Measurements from ENCODE around the gene PTPN20.

The PTPN20 gene

DNA sequence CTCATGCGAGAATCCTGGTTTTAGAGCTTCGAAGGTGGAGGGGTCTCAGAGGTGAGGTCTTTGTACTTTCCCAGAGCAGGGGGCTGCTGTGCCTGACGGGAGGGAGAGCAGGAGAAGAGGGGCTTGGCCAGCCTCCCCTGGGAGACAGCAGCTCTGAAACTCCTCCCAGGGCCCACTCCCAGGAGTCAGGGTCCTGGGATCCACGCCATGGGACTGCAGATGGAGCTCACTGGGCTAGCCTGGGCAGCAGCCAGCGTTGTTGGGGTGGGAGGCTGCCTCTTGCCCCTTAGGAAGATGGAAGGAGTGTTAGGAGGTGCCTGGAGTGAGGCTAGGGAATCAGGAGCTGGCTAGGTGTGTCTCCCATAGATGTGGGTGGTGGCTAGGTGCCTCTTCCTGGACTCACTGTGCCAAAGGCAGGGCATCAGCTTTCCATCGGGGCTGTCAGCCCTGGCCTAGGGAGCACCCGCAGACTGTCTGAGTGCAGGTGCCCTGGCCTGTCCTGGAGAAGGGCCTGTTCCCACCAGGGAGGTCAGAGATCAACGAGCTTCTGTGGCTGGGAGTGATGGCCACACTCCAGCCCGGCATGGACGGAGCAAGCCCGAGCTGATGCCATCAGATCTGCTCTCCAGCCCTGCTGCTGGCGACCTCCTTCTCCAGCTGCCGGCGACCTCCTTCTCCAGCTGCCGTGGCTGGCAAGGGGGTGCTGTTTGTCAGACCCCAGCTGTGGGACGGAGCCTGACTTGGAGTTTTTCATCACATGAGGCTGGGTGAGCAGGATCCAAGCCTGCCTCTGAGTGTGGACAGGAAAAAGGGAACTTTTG lies 111.3 kb downstream of the PTPN20 start:
- DNase-seq (ENCODE audit: low spot score), result no peak

DNA sequence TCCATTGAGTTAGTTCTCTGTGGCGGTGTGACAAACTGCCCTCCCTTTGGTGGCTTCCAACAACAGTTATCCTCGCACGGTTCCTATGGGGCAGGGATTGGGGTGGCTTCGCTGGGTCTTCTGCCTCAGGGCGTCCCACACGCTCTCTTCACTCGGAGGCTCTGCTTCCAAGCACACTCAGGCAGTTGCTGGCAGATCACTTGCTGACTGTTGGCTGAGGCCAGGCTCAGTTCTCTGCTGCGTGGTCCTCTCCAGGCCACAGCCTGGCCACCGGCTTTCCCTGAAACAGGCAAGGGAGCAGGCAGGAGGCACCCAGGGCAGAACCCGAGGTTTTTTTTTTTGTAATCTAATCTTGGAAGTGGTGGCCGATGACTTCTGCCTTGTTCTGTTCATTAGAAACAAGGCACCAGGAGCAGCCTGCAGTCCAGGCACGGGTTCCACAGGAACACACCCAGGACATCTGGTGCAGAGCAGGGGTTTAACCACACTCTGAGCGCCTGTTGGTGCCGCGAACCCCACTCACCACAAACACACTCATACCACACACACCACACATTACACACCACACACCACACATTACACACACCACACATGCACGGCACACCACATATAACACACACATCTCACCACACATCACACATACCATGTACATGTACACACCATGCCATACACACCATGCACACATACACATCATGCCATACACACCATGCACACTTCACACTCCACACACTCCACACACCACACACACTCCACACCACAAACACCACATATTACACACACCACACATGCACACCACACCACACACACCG lies 112.2 kb downstream of the PTPN20 start:
- no peak for DNase-seq (ENCODE audit: low spot score)

DNA sequence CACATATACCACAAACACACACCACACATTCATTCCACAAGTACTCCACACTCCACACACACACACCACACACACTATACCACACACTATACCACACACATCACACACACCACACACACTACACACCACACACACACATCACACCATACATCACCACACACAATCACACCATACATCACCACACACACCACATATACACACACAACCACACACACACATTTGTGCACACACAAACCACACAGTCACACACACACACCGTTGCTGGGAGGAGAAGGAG lies 112.8 kb downstream of the PTPN20 start:
- no peak for DNase-seq (ENCODE audit: low spot score)

DNA sequence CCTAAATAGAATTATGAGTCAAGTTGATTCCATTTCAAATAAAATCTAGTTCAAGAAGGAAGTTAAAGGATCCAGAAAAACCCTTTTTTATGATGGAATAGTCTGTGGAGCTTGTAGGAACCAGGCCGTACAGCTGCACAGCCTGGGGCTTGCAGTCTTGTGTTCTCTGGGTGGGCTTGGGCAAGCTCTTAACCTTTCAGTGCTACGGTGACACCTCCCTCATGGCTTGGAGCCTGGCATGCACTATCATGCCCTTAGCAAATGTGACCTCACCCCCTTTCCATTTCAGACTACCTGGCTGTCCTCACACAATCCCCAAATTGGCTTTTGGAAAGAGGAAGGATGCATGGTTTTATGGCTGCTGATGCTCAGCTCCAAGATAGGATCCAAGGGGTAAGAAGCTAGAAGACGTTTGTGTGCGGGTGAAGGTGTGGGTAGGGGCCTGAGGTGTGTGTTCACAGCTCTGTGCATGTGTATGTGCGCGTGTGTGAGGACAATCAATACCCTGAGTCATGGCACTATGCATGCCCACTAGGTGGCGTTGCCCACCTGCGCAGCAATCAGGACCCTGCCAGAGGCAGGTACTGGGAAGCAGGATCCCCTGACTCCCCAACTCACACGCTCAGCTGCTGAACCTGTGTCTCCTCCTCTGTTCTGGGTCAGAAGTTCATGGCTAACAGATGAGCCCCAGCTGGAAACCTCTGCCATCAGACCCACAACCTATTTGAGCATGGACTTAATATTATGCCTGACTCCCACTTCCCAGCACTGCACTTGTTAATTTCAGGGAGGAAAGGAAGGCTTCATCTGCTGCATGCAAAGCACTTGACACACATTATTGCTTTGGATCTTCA lies 113.4 kb downstream of the PTPN20 start:
- DNase-seq (ENCODE audit: low spot score), result peak; percentile 63

DNA sequence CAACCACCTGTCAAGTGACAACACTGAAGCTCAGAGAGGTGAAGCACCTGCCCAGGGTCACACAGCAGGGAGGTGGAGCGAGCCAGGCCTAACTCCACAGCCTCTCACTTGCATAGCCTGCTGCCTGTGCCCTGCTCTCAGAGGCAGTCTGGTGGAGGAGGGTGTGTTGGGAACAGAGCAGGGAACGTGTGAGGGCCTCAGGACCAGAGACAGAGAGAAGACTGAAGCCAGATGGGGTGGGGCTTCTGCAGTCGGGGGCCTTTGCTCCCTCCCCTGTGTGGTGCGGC lies 114.0 kb downstream of the PTPN20 start:
- DNase-seq (ENCODE audit: low spot score), result no peak

DNA sequence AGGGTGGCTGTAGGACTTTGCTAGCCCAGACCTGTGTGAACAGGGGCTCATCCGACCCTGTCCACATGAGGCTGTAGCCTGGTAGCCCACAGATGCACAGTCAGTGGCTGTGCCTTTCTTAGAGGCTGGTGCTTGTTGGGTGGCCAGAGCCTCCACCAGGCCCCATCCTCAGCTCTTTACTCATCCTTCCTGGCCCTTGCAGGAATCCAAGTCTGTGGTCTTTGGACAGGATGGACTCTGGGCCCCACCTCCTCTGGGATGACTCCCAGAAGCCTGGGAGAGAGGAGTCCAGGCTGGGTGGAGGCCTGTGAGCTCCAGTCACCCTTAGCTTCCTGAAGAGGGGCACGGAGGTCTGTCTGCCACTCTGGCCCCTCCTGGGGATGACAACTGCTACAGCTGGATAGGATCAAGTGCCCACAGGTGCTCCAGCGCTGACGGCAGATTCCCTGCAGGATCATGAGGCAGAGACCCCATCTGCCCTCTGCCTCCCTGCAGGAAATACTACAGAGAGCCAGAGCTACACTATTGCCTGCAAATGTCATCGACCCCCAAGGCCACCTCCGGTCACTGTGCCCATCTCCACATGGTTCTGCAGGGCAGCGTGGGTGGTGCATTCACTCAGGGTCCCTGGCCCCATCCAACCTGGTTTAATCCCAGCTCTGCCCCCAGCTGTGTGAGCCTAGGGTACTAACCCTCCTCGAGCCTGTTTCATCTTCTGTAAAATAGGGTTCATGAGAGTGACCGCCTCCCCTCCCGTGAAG lies 114.5 kb downstream of the PTPN20 start:
- no peak for DNase-seq (ENCODE audit: low spot score)

DNA sequence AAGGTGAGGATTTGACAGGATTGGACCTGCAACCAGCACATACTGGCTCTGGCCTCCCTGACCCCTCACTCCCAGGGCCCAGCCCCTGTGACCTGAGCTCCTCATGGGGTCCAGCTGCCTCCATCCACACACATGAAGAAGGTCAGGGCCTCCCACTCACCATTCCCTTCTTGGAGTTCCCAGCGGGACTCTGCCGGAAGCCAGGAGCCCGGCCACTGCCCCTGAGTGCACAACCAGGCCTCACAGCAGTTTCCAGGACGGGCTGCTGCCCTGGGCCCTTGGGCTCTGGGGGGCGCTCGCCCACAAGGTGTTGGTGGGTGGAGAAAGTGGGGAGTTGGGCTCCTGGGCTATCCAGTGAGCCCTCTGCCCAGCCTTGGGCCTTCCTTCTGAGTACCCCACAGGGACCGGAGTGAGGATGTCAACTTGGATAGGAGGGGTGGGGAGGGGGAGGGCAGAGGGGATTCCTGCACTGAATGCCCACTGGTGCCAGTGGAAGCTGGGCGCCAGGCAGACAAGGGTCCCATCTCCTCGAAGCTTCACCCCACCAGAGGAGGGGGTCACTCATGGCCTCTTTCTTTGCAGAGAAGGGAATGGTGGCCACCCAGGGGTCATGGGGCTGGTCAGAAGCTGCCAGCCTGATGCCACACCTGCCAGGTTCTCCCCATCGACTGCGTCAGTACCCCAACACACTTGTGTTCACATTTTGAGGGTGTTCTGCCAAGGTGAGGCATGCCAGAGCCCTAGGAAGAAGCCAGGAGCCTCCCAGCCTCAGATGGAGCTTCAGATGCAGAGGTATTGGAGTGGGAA lies 115.3 kb downstream of the PTPN20 start:
- no peak for DNase-seq (ENCODE audit: low spot score)

DNA sequence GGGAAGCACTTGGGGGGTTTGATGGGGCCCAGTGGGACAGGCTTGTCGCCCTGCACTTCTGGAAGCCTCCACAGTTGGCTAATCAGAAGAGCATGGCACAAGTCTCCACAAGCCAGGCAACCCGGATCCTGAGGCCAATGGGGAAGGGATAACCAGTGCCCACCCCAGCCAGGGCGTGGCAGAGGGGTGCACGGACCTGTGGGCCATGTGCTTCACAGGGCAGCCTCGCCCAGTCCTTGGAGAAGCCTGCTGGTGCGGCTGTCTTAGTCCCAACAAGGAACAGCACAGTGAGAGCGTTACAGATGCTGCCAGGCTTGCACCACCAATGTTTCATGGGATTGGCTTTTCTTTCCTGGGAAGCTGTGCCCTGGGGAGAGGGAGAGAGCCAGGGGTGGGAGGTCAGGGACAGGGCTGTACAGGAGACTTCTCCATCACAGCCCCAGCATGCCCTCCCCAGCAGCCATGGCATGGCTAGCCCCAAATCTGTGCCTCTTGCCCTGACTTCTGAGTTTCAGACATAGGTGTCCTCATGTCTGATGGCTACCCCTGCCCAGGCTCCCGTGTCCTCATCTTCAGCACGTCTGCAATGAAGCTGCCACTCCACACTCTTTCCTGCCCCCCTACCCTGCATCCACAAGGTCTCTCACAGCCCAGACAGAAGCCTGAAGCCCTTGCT lies 116.0 kb downstream of the PTPN20 start:
- no peak for DNase-seq (ENCODE audit: low spot score)

DNA sequence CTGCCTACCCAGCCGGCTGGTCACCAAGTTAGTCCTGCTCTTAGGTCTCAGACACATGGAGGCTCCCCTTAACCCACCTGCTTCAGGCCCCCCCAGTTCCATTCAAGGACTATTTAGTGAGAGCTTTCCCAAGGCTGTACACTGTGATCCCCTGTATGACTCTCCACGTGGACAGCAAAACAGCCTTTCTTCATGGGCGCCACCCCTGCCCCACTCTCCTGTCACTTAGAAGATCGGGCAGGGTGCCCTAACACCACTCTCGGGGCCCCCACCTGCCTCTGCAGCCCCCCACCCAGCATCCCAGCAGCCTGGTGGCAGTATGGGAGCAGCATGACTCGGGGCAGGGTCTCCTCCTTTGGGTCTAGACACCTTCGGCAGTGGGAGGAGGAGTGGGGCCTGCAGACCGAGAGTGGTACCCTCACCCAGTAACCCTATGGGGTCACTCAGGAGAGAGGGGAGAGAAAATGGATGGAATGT lies 116.6 kb downstream of the PTPN20 start:
- no peak for DNase-seq (ENCODE audit: low spot score)

DNA sequence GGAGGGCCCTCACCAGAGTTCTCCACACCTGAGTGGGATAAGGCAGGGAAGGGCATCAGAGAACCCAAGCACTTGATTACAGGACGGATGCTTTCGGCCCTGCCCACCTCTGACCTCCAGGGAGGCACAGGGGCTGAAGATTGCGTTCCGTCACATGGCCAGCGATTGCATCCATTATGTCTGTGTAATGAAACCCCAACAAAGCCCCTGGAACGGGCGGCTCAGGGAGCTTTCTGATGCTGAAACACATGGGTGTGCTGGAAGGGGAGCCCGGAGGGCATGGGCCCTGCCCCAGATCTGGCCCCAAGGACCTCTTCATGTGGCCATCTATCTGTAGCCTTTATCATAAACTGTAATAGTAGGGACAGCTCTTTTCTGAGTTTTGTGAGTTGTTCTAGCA lies 117.2 kb downstream of the PTPN20 start:
- DNase-seq (ENCODE audit: low spot score), result no peak

DNA sequence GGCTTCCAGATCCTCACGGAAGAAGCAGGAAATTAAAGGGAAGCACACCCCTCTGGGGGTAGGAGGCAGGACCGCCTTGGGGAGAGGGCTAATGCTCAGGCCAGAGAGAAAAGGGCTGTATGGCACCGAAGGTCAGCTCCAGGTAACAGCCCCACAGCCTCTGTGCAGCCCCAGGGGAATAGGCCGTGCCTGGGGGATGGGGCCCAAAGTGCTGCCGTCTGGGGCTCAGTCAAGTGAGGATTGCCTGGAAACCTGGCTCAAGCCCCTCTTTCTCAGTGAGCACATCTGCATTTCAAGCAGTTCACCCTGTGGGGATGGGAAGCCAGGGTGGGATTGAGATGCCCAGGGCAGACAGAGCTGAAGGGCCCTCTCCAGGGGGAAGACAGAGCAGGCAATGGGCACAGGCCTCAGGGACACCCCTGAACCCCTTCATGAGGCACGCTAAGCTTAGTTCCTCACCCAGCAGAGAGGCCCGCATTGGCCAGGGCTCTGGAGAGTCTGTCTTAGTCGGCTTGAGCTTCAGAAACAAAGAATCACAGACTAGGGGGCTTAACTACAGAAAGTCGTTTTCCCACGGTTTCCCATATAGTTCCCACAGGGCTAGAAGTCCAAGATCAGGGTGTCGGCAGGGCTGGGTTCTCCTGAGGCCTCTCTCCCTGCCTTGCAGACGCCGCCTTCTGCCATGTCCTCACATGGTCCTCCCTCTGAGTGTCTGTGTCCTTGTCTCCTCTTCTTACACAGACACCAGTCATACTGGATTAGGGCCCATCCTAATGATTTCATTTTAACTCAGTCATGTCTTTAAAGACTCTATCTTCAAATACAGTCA lies 118.2 kb downstream of the PTPN20 start:
- no peak for DNase-seq (ENCODE audit: low spot score)

DNA sequence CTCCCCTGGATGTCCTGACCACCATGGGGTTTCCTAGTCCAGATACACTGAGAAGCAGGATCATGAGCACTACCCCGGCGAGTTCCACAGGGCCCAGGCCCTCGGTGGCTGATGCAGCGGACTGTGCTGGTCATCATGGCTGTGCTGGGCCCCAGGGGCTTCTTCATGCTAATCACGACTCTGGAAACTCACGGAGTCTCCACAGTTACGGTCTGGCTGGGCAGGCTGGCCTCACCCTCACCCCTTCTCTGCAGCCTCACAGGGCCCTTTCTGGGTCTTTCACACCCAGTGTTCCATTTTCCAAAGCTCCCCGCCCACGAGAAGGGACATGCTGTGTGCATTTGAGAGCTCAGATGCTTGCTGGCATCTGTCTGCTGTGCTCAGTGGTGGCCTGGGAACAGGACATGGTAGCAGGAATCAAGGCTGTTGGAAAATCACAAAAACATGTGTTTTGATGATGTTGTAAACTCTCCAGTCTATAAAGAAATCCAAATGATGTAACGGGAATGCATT lies 119.0 kb downstream of the PTPN20 start:
- DNase-seq (ENCODE audit: low spot score), result no peak

DNA sequence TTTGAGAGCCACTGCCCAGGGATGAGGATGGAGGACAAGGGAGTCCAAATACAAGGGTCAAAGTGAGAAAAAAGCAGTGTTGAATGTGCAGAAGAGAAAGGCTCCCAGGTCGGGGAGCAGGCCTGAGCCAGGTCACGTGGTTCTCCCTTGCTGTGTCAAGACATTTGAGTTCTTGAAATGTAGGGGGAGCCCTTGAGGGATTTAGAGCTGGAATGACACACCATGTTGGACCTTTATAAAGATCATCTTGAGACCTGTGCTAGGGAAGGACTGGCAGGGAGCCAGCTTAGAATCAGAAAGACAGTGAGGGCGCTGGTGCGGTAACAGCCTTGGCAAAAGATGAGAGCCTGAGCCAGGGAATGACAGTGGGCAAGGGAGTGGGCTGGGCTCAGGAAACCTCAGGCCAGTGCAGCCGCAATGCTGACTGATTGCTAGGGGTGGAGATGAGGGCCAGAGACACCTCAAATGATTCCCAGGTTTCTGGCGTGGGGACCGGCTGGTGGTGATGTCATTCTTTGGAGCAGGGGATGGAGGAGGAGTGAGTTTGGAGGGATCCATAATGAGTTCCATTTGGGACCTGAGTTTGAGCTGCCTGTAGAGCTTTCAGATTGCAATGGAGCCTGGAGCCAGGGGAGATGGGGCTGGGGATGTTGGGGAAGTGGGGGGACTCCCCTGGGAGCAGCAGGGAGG lies 120.1 kb downstream of the PTPN20 start:
- no peak for DNase-seq (ENCODE audit: low spot score)

DNA sequence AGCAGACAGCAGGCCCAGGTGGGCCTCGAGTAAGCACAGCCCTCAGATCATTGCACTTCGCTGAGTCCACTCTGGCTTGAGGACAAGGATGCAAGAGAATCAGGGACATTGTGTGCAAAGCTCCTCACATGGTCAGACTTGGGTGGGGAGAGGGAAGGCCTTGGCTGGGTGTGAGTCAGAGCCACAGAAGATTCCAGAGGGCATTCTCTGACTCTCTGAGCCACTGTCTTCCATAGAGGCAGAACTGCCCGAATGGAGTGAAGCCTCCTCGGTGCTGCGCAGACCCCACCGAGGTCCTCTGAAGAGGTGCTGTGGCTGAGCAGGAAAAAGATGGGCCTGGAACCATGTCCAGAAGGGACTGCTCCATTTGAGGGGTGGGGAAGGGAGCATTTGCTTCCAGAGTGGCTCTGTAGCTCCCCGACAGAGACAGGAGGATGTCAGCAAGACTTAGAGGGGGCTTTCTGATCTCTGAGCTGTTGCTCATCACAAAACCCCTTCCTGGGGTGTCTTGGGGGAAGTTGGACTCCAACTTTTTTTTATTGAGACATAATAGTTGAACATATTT lies 120.8 kb downstream of the PTPN20 start:
- no peak for DNase-seq (ENCODE audit: low spot score)

DNA sequence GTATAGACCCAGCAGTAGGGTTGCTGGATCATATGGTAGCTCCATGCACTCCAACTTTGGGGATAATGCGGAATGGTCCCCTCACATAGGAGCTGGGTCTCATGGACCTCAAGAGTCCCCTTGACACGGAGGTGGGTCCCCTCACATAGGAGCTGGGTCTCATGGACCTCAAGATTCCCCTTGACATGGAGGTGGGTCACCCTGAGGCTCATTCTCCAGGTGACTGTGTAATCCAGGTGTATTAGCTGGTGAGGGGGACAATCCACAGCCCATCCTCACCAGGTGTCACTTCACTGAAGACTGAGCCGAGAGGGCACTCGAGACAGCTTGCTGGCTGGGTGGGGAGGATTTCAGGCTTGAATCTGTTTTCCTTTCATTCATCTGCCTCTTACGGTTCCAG lies 121.9 kb downstream of the PTPN20 start:
- no peak for DNase-seq (ENCODE audit: low spot score)

DNA sequence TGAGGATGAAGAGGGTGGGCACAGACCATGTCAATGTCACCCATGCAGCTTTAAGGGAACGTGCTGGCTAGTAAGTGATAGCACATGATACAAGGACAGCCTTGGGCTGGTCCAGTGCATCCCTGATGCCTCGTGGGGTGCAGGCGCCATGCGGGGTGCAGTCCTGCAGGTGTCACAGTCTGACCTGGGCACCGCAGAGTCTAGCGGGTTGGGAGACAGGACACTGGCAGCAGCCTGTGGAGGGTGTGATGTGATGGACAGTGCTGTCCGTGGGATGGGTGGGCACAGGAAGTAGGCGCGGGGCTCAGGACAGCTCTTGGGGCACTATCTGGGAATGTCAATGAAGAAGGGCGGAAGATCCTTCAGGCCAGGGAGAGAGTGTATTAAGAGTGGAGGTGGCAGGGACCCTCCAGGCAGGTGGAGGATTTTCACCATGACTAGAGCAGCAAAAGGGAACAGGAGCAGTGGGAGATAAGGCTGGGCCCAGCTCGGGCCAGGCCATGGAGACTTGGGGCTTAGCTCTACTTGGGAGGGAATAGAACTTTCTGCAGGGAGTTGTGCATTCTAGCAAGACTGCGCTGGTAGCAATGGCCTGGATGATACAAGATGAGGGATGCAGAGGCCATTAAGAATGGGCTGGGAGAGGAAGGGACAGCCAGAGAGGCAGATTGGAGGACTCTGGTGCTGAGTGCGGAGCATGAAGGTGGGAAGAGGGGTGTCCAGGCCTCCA lies 122.5 kb downstream of the PTPN20 start:
- DNase-seq (ENCODE audit: low spot score), result no peak

DNA sequence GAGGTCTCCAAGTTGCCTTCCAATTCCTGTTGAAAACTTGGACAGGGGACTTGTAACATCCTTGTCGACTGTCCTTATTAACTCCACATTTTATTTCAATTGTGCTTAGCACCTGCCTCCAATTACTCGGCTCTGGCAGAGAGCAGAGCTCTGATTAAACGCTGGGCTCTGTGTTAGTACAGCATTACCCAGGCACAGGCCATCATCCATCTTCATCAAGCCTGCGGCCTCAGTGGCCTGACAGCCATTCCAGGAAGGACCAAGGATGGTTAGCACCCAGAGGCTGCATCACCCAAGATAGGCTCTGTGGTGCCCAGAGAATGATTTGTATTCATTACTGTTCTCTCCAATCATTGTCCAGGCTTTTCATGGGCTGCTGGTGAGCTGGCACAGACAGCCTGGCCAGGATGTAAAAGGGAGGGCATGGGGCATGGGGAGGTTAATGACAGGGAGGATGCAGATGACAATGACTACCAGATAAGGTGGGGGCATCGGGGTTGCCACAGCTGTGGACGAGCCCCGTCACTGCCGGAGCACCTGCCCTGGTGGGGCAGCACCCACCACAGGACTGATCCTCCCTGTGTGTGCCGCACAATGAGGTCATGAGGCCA lies 123.3 kb downstream of the PTPN20 start:
- no peak for DNase-seq (ENCODE audit: low spot score)
